ENCODE data around the gene MLLT3. TPM values are rescaled to one million over a fixed set of nuclear protein-coding genes. Genes with fewer than 3 reads are reported as not detected.

MLLT3 gene
- total and polyA plus RNA-seq, 2 of the 13 experiments (the other 11 are each of a cell fraction or from before 2014, with no cell fraction given) = 12.3 to 12.6 TPM

GRCh38 chr9:20601292-20601691 lies 21.0 kb downstream of the MLLT3 start:
- H3K4me2 ChIP-seq (ENCODE audit: low read depth, low read length) = no peak overlapping the region
- CTCF ChIA-PET (ENCODE audit: low intra/inter-chr PET ratio, low total read pairs) = no interaction called here
- DNase-seq (ENCODE audit: low spot score) = no peak
- intact Hi-C loops (cut with micrococcal nuclease; ENCODE audit: unreplicated experiment) = no loop called here
- peaks cover 4% of the 10 kb centered on the region for H3K79me2 ChIP-seq (ENCODE audit: insufficient read depth, low read length)
- no peaks in the 10 kb centered on the region for H3K4me1 ChIP-seq (ENCODE audit: insufficient read depth, low read length)
- no peaks in the 10 kb centered on the region for H3K36me3 ChIP-seq (replicated peaks in 1 of 2; ENCODE audit: control insufficient read depth in 1 of 2, insufficient read depth in 2 of 2, low read length in 2 of 2)
- H3K27me3 ChIP-seq (ENCODE audit: control insufficient read depth in 1 of 2, insufficient read depth in 2 of 2, low read length in 2 of 2) = no peaks in the 10 kb centered on the region
- no TSS peak for BruUV-seq (replicated peaks)
- no peak overlapping the region for H2AFZ ChIP-seq (ENCODE audit: low read length)
- H3K9ac ChIP-seq (ENCODE audit: insufficient read depth, low read depth, low read length) = no peak overlapping the region
- H3K4me3 ChIP-seq (replicated peaks in 1 of 3; ENCODE audit: insufficient read depth in 1 of 3, low read depth in 2 of 3, low read length in 3 of 3) = no peak overlapping the region
- no peak overlapping the region for H3K27ac ChIP-seq (ENCODE audit: extremely low read length, insufficient read depth, low read length)
- in situ Hi-C loops (cut with HindIII; ENCODE audit: extremely low pct_ligation_motif_present, low pct_unique_long_range_greater_than_20kb) = loop anchor here (10.0 to 25.0 kb wide), 2 partner anchors 46 to 511 kb away; no protein-coding TSS in a partner anchor
- no peak for FAIRE-seq
- POLR2A ChIA-PET = no interaction called here
- 98% methylated on average over 1 of the region's 1 CpG for WGBS (ENCODE audit: low lambda C conversion rate)
- no peaks in the 10 kb centered on the region for H4K20me1 ChIP-seq (ENCODE audit: insufficient read depth, low read length)
- no peaks in the 10 kb centered on the region for H3K9me3 ChIP-seq (ENCODE audit: low read length)
- ATAC-seq = no peak
- TF ChIP-seq ZC3H13 (CRISPR knock-in tag; IDR thresholded peaks at IDR 0.05) = no peak
- TF ChIP-seq EED (CRISPR knock-in tag; IDR thresholded peaks at IDR 0.05) = no peak
- TF ChIP-seq FOXO4 (CRISPR knock-in tag; conservative IDR thresholded peaks at IDR 0.05) = no peak
- no peak for TF ChIP-seq TCF7 (IDR thresholded peaks at IDR 0.05; ENCODE audit: low read depth)
- no peak for TF ChIP-seq ETS1 (CRISPR knock-in tag; IDR thresholded peaks at IDR 0.05)
- no peak for TF ChIP-seq U2AF1 (optimal IDR thresholded peaks at IDR 0.05; ENCODE audit: low read depth, low read length)
- no peak for TF ChIP-seq ZNF704 (CRISPR knock-in tag; IDR thresholded peaks at IDR 0.05; ENCODE audit: borderline replicate concordance)
- TF ChIP-seq ZKSCAN8 (CRISPR knock-in tag; IDR thresholded peaks at IDR 0.05; ENCODE audit: borderline replicate concordance) = no peak
- no peak for TF ChIP-seq SIX1 (CRISPR knock-in tag; IDR thresholded peaks at IDR 0.05; ENCODE audit: borderline replicate concordance)
- no peak for TF ChIP-seq AKNA (CRISPR knock-in tag; IDR thresholded peaks at IDR 0.05; ENCODE audit: borderline replicate concordance)
- TF ChIP-seq PRPF4 (IDR thresholded peaks at IDR 0.05; ENCODE audit: low read depth, low read length, poor library complexity, severe bottlenecking) = no peak
- no peak for TF ChIP-seq ZNF567 (CRISPR knock-in tag; IDR thresholded peaks at IDR 0.05; ENCODE audit: borderline replicate concordance)
- no peak for TF ChIP-seq ZNF460 (CRISPR knock-in tag; IDR thresholded peaks at IDR 0.05; ENCODE audit: borderline replicate concordance)

Measured in HepG2 (cell line).